C4-2B (cell line): Measurements from ENCODE around the gene GLIPR1L1.

ENCODE experiments used
- CTCF ChIP-seq: fragments of 450-650 bp; conservative IDR thresholded peaks from 2 replicates; pipeline ENCODE4 v1.5.1; 2017; ENCODE audit warnings: mild to moderate bottlenecking
- ZFX ChIP-seq: fragments of 450-650 bp; IDR thresholded peaks from 2 replicates; pipeline ENCODE4 v1.6.1; 2017

- TF ChIP-seq CTCF (no peak), ZFX (no peak)
These were observed 10.8 kb upstream of the GLIPR1L1 start for GRCh38 chr12:75323663-75324062.
